Mucosa of rectum (tissue), 2 donors: ENCODE data around the gene MEI1.

Experiments
- H3K27ac ChIP-seq, 2 donors: one replicate each; pipeline ENCODE4 v1.7.0; 2013; ENCODE audit warnings: inconsistent platforms in 2 of 2, low read depth in 2 of 2, low read length in 2 of 2
- H3K27me3 ChIP-seq, 2 donors: one replicate each; pipeline ENCODE4 v1.7.0; 2013; ENCODE audit warnings: low read length in 2 of 2; ENCODE audit not compliant: control insufficient read depth in 2 of 2, insufficient read depth in 2 of 2
- H3K36me3 ChIP-seq, 2 donors: one replicate each; pipeline ENCODE4 v1.7.0; 2013; ENCODE audit warnings: low read length in 2 of 2; ENCODE audit not compliant: control insufficient read depth in 2 of 2, insufficient read depth in 2 of 2
- H3K4me1 ChIP-seq, 2 donors: one replicate each; pipeline ENCODE4 v1.7.0; 2013; ENCODE audit warnings: low read length in 2 of 2, mild to moderate bottlenecking in 1 of 2; ENCODE audit not compliant: control insufficient read depth in 2 of 2, insufficient read depth in 2 of 2
- H3K4me3 ChIP-seq, 2 donors: one replicate each; pipeline ENCODE4 v1.7.0; 2013; ENCODE audit warnings: low read length in 2 of 2
- H3K9ac ChIP-seq, 2 donors: one replicate each; pipeline ENCODE4 v1.7.0; 2013; ENCODE audit warnings: low read length in 2 of 2, low read depth in 1 of 2, mild to moderate bottlenecking in 1 of 2
- H3K9me3 ChIP-seq, 2 donors: one replicate each; pipeline ENCODE4 v1.7.0; 2013; ENCODE audit warnings: low read length in 2 of 2; ENCODE audit not compliant: control insufficient read depth in 2 of 2
- donor health status: healthy.
- donor health status: Normal muscosa, but diverticular disease.

MEI1 gene

DNA sequence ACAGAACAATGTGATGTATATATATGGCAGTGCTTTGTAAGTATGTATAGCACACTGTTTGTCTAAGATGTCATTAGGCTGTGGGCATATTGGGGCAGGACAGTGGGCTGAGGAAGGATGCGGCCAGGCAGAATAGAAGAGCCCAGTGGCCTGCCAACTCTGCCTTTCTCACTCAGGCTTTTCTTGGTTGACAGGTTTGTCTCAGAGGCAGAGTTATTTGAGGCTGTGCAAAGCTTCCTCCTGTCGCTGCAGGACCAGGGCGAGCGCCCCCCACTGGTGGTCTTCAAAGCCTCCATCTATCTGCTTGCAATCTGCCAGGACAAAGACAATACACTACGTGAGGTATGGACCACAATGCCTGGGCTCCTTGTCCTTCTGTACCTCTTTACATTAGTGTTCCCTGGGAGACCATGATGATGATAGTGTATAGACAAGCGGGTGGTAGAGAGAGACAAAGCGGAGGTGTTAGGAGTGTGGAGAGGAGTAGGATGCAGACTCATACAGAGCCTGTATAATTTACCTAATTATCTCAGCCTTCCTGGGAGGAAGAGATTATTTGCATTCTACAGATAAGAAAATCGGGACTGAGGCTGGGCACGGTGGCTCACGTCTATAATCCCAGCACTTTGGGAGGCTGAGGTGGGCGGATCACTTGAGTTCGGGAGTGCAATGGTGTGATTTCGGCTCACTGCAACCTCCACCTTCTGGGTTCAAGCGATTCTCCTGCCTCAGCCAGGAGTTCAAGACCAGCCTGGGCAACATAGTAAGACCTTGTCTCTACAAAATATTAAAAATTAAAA, 63.9 kb downstream of the MEI1 start:
- no peaks in the 10 kb centered on the region for H3K9me3 ChIP-seq
- no peak overlapping the region for H3K9ac ChIP-seq
- no peak overlapping the region for H3K27ac ChIP-seq
- H3K4me1 ChIP-seq: no peaks in the 10 kb centered on the region
- no peaks in the 10 kb centered on the region for H3K36me3 ChIP-seq
- no peaks in the 10 kb centered on the region for H3K27me3 ChIP-seq
- no peak overlapping the region for H3K4me3 ChIP-seq

DNA sequence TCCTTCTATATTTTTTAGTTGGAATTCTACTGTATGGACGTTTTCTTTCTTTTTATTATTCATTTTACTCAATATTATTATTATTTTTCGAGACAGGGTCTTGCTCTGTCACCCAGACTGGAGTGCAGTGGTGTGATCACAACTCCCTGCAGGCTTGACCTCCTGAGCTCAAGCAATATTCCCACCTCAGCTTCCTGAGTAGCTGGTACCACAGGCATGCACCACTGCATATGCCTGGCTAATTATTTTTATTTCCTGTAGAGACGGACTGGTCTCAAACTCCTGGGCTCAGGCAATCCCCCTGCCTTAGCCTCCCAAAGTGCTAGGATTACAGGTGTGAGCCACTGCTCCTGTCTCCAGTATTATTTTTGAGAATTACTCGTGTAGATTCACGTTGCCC, 67.2 kb downstream of the MEI1 start:
- no peaks in the 10 kb centered on the region for H3K27me3 ChIP-seq
- H3K27ac ChIP-seq: no peak overlapping the region
- H3K4me1 ChIP-seq: no peaks in the 10 kb centered on the region
- H3K9ac ChIP-seq: no peak overlapping the region
- no peaks in the 10 kb centered on the region for H3K9me3 ChIP-seq
- no peaks in the 10 kb centered on the region for H3K36me3 ChIP-seq
- no peak overlapping the region for H3K4me3 ChIP-seq

DNA sequence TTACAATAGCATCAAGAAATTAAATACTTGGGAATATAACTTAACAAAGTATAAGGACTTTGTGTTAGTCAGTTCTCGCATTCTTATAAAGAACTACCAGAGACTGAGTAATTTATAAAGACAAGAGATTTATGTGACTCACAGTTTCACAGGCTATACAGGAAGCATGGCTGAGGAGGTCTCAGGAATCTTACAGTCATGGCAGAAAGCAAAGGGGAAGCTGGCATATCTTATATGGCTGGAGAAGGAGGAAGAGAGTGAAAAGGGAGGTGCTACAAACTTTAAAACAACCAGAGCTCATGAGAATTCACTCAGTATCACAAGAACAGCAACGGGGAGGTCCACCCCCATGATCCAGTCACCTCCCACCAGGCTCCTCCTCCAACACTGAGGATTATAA, 69.1 kb downstream of the MEI1 start:
- Histone ChIP-seq H3K4me1 (no peaks in the 10 kb centered on the region), H3K9ac (no peak overlapping the region), H3K9me3 (no peaks in the 10 kb centered on the region), H3K27ac (no peak overlapping the region), H3K27me3 (no peaks in the 10 kb centered on the region), H3K36me3 (no peaks in the 10 kb centered on the region), H3K4me3 (no peak overlapping the region)

DNA sequence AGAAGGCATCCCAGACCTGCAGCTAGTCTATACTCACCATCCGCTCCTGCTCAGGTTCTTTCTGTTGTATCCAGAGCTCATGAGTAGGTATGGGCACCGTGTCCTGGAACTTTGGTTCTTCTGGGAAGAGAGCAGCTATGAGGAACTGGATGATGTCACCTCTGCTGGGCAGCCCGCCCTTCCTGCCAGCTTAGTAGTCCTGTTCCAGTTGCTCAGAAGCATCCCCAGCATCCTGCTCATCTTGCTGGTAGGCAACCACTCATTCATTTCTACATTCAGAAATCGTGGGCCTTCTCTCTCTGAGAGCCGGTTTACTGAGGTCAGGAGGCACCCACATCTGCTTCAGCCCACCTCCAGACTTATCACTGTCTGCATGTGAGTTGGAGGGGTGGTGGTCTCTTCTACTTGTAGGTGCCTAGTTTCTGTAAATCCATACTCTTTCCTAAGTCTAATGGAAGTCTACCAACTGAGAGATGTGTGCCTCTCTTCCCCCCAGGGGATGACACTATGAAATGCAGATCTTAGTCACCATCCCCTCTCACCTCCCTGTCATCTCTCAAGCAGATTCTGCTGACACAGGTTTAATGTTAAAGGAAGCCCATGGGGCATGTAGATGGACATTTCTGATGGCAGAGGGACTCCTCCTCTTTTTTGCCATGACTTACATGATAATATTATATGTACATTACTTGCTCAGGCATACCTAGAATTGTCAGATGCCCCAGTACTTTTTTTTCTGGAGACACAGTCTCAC, 71.6 kb downstream of the MEI1 start:
- no peak overlapping the region for H3K4me3 ChIP-seq
- no peaks in the 10 kb centered on the region for H3K9me3 ChIP-seq
- H3K9ac ChIP-seq: no peak overlapping the region
- H3K36me3 ChIP-seq: no peaks in the 10 kb centered on the region
- no peaks in the 10 kb centered on the region for H3K27me3 ChIP-seq
- no peak overlapping the region for H3K27ac ChIP-seq
- no peaks in the 10 kb centered on the region for H3K4me1 ChIP-seq

DNA sequence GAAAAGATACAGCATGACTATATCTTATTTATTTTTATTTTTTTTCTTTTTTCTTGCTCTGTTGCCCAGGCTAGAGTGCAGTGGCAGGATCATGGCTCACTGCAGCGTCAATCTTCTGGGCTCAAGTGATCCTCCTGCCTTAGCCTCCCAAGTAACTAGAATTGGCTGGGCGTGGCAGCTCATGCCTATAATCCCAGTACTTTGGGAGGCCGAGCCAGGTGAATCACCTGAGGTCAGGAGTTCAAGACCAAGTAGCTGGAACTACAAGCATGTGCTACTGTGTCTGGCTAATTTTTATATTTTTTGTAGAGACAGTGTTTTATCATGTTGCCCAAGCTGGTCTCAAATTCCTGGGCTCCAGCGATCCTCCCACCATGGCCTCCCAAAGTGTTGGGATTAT, 72.9 kb downstream of the MEI1 start:
- Histone ChIP-seq H3K4me3 (no peak overlapping the region), H3K27me3 (no peaks in the 10 kb centered on the region), H3K9ac (no peak overlapping the region), H3K9me3 (no peaks in the 10 kb centered on the region), H3K36me3 (no peaks in the 10 kb centered on the region), H3K27ac (no peak overlapping the region), H3K4me1 (no peaks in the 10 kb centered on the region)

DNA sequence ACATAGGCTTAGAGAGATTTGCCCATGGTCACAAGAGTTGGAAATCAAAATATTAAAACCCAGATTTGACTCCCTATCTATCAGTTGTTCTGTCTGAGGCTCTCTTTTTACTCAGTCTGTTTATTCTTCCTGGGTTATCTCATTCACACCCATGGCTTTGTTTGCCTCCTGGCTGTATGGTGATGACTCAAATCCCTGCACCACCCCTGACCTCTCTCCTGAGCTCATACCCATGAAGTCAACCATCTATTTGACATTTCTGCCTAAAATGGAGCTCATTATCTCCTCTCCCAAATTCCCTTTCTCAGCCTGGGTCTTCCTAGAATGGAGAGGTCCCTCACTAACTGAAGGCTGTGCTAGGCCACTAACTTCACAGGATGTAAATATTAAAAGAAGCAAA, 73.3 kb downstream of the MEI1 start:
- H3K4me3 ChIP-seq: no peak overlapping the region
- H3K27me3 ChIP-seq: no peaks in the 10 kb centered on the region
- H3K4me1 ChIP-seq: no peaks in the 10 kb centered on the region
- H3K9ac ChIP-seq: no peak overlapping the region
- H3K36me3 ChIP-seq: no peaks in the 10 kb centered on the region
- H3K9me3 ChIP-seq: no peaks in the 10 kb centered on the region
- no peak overlapping the region for H3K27ac ChIP-seq

DNA sequence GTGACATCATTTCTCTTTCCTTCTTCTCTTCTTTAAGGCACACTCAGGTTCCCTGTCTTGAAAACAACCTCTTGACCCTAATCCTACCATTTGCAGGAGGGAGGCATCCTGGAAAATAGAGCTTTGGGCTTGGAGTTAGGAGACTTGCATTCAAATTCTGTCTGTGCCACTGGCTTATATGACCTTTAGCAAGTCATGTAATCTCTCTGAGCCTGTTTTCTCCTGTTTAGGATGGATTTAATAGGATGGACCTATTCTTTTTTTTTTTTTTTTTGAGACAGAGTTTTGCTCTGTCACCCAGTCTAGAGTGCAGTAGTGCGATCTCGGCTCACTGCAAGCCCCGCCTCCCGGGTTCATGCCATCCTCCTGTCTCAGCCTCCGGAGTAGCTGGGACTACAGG, 76.0 kb downstream of the MEI1 start:
- Histone ChIP-seq H3K27ac (no peak overlapping the region), H3K36me3 (no peaks in the 10 kb centered on the region), H3K4me1 (no peaks in the 10 kb centered on the region), H3K9me3 (no peaks in the 10 kb centered on the region), H3K27me3 (no peaks in the 10 kb centered on the region), H3K9ac (no peak overlapping the region), H3K4me3 (no peak overlapping the region)

DNA sequence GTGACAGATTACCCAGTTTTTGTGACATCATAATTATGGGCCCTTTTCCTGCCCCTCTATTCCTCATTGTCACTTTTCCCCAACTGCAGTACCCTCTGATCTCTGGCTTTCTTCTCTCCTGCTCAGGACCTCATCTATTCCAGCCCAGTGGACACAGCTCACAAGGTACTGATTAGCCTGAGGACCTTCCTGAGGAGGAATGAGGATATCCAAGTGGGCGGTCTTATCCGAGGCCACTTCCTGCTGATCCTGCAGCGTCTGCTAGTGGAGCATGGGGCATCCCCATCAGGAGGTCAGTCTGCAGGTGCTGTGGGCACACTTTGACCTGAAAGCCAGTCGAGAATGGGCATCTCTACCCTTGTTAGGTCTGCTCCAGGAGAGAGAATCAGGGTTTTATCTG, 76.7 kb downstream of the MEI1 start:
- H3K27me3 ChIP-seq: no peaks in the 10 kb centered on the region
- no peak overlapping the region for H3K9ac ChIP-seq
- H3K27ac ChIP-seq: no peak overlapping the region
- H3K4me1 ChIP-seq: peaks cover 3% of the 10 kb centered on the region in 2 donors
- H3K4me3 ChIP-seq: no peak overlapping the region
- no peaks in the 10 kb centered on the region for H3K36me3 ChIP-seq
- H3K9me3 ChIP-seq: no peaks in the 10 kb centered on the region

DNA sequence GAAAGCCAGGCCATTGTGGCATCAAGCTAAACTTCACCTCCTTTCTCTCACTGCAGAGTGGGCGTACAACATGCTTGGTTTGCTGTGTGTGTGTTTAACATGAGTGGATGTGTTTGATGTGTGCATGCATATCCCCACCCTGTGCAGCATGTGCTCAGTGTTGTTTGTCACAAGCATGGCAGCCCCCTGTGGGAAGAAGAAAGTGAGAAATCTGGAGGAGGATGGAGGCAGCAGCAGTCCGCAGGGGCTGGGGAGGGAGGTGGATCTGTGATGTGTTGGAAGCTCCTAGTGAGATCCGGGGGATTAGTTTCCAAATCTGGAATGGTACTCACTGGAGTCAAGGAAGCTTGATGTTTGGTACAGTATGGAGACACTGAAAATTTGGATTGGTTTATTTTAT, 77.1 kb downstream of the MEI1 start:
- Histone ChIP-seq H3K9ac (no peak overlapping the region), H3K4me3 (no peak overlapping the region)

DNA sequence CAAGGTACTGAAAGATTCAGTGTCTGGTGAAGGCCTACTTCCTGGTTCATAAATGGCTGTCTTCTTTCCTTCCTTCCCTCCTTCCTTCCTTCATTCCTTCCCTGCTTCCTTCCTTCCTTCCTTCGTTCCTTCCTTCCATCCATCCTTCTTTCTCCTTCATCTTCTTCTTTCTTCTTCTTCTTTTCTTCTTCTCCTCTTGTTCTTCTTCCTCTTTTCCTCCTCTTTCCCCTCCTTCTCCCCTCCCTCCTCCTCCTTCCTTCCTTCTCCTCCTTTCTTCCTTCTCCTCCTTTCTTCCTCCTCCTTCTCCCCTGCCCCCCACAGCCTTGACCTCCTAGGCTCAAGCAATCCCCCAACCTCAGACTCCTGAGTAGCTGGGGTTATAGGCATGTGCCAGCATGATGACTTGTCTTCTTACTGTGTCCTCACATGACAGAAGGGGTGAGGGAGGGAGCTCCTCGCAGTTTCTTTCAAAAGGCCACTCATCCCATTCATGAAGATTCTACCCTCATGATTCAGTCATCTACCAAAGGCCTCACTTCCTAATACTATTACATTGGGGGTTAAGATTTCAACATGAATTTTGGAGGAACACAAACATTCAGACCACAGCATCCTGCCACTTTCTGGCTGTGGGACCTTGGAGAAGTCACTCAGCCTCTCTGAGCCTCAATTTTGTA, 78.6 kb downstream of the MEI1 start:
- Histone ChIP-seq H3K9ac (no peak overlapping the region), H3K4me1 (peaks cover 3 to 4% of the 10 kb centered on the region in 2 donors), H3K27me3 (no peaks in the 10 kb centered on the region), H3K4me3 (no peak overlapping the region), H3K27ac (no peak overlapping the region), H3K9me3 (no peaks in the 10 kb centered on the region), H3K36me3 (no peaks in the 10 kb centered on the region)

More for the DNA sequence above, 77.1 kb downstream of the MEI1 start:
- Histone ChIP-seq H3K4me1 (peaks cover 3 to 4% of the 10 kb centered on the region in 2 donors), H3K9me3 (no peaks in the 10 kb centered on the region), H3K36me3 (no peaks in the 10 kb centered on the region), H3K27me3 (no peaks in the 10 kb centered on the region), H3K27ac (no peak overlapping the region)
